Stimulated activated CD4-positive, alpha-beta T cell treated with anti-CD3 and anti-CD28 coated beads, Interleukin-12 subunit alpha, Interleukin-12 subunit beta, amount 100 ng/mL, for 4 hours (primary cell): ENCODE results near the gene OR2A5.
"Not testable (repeated sequence)": the region's sequence is repeated elsewhere in the genome, so short reads cannot be mapped to it uniquely, and the experiment has no call there.

Source experiments
- DNase-seq: peaks from one replicate; pipeline ENCODE4 v3.0.0-alpha.2; 2020

OR2A5 gene, protein sequence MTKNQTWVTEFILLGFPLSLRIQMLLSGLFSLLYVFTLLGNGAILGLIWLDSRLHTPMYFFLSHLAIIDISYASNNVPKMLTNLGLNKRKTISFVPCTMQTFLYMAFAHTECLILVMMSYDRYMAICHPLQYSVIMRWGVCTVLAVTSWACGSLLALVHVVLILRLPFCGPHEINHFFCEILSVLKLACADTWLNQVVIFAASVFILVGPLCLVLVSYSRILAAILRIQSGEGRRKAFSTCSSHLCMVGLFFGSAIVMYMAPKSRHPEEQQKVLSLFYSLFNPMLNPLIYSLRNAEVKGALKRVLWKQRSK

DNA sequence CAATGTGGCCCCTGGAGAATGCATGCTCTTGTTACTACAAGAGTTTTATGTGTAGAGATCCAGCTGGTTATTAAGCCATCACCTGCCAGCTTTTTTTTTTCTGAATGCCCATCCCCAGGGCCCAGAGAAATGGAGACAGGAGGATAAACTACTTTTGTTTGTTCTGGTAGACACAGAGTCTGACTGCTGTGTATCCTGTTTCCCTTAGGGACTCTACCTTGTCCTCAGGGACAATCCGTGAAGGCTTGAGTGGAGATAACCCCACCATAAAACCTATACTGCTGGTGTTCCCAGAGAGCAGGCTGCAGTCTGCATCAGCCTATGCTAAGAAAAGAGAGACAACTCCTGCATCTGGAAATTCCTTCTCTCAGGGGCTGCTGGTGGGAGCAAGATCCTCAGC is at the start of gene OR2A5:
Gene OR2A5 (plus strand): TSS at position 301 of the 400 bp plus-strand sequence. CDS start 1,454 bp downstream, outside the sequence.
- no peak for DNase-seq

- DNase-seq: no peak
Measured at GRCh38 chr7:144000020-144000419, 48.7 kb upstream of the OR2A5 start, which contains the start of gene OR6B1. TSS of gene OR6B1 (plus strand) at chr7:144000320. CDS start at chr7:144003997, 3,677 bp downstream.

DNA sequence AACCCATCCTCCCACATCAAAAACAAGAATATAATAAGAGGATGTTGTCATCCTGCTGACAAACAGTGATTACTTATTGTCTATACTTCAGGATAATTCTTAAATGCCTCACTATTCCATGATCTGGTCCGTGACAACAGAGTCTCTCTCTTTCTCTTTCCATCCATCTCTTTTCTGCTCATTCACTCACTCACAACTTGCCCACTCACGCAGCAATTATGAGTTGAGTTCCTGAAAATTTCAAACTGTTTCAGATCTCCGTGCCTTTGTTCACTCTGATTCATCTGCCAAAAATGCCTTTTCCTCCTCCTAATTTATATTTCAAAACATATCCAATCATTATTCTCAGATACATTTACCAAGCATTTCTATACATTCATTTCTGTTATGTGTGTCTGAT is 47.2 kb upstream of the OR2A5 start:
- no peak for DNase-seq

DNA sequence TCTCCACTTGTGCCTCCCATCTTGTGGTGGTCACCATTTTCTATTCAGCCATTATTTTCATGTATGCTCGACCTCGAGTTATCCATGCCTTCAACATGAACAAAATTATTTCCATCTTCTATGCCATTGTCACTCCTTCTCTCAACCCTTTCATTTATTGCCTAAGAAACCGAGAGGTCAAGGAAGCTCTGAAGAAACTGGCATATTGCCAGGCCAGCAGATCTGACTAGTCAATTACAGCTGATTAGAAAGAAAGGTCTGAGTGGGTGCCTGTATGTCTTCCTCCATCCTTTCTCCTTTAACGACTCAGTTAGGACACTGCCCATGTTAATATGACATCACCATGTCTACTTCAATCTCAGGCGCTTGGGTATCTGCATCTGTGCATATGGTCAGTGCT is 44.0 kb upstream of the OR2A5 start:
- no peak for DNase-seq

DNA sequence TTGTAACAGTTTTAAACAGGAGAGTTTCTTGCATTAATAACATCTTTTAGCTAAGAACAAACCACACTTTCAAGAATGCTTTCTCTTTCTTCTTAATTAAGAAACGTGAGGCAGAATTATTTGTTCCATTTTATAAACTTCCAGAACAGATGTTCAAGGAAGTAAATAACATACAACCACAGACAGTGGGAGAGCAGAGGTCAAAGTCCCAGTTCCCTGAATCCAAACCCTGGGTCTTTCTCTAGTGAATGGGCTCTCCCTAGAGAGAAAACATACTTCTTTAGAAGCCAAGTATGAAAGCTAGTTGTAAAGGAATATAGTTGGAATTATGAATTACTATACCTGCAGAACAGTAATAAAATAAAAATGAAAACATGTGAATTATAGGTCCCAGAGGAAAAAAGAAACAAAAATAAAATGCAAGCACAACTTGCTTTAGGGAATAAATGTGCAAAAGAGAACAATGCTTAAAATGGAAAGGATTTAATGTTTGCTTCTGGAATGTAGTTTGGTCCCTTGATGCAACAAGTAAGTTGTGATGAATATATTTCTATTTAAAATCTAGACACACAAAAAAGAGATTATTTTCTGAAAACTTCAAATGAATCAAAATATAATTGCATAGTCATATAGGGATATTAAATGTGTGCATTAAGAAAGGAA is 42.6 kb upstream of the OR2A5 start:
- DNase-seq: no peak

DNA sequence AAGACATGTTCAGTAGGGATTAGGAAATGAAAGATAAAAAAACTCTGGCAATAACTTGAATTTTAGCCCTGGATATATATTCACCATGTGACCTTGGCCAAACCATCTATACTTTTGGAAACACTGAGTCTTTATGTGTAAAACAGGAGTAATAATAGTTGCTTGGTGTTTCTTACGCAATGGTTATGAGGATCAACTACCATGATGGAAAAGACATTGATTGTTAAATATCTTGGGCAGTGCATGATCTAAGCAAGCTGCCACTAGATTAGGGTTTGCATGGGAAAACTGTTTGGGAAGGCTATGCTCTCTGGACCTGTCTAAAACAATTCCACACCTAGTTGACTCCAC is 42.1 kb upstream of the OR2A5 start:
- no peak for DNase-seq

- DNase-seq: no peak
Measured at GRCh38 chr7:144009361-144009760, 39.4 kb upstream of the OR2A5 start.

DNA sequence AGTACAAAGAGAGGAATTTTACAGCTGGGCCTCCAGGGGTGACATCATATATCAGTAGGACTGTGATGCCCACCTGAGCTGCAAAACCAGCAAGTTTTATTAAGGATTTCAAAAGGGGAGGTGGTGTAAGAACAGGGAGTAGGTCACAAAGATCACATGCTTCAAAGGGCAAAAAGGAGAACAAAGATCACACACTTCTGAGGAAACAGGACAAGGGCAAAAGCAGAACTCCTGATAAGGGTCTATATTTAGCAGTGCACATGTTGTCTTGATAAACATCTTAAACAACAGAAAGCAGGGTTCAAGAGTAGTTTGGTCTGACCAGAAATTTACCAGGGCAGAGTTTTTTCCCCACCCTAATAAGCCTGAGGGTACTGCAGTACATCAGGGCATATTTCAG is 38.7 kb upstream of the OR2A5 start:
- DNase-seq: not testable (repeated sequence)

DNA sequence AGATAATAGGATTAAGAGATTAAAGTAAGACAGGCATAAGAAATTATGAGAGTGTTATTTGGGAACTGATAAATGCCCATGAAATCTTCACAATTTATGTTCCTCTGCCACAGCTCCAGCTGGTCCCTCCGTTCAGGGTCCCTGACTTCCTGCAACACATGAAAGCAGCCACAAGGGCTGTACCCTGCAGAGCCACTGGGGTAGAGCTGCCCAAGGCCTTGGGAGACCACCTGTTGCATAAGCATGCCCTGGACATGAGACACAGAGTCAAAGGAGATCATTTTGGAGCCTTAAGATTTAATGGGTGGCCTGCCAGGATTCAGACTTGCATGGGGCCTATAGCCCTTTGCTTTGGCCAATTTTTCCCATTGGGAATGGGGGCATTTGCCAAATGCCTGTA is 37.9 kb upstream of the OR2A5 start:
- DNase-seq: not testable (repeated sequence)

DNA sequence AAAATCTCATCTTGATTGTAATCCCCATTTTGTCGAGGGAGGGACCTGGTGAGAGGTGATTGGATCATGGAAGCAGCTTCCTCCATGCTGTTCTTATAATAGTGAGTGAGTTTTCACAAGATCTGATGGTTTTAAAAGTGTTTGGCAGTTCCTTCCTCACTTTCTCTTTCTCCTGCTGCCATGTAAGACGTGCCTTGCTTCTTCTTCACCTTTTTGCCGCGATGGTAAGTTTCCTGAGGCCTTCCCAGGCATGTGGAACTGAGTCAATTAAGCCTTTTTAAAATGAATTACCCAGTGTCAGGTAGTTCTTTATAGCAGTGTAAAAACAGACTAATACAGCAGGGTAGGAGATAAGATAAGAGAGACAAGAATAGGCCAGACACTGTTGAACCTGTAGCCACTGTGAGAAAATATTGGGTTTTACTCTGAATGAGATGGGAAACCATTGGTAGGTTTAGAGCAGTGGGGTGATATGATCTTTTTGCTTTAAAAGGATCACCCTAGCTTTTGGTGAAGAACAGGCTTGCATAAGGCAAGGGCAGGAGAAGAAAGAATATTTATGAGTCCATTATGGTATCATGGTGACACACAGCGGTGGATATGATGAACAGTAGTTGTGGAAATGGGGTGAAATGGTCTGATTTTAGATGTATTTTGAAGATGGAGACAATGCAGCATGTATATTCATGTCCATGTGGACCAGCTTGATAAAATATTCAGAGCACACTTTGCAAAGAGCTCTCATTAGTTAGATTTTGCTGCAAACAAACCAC is 37.1 kb upstream of the OR2A5 start:
- no peak for DNase-seq

DNA sequence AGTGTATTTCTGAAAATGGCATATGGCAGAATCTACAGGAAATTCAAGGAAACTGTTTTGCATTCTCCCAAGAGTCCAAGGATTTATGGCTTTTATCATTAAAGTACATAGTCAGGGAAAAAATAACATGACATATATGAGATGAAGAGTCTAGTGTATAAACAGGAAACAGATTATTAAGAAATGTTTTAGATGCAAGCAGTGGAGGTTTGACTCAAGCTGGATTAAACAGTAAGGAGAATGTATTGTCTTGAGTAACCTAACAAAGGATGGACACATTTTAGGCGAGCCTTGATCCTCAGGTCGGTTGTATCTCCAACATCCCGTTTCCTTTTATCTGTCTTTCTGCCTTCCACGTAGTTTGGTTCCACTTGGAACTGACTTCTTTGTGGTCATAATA is 30.7 kb upstream of the OR2A5 start:
- DNase-seq: no peak

GRCh38 chr7:144019457-144019856 is 29.3 kb upstream of the OR2A5 start:
- no peak for DNase-seq

DNA sequence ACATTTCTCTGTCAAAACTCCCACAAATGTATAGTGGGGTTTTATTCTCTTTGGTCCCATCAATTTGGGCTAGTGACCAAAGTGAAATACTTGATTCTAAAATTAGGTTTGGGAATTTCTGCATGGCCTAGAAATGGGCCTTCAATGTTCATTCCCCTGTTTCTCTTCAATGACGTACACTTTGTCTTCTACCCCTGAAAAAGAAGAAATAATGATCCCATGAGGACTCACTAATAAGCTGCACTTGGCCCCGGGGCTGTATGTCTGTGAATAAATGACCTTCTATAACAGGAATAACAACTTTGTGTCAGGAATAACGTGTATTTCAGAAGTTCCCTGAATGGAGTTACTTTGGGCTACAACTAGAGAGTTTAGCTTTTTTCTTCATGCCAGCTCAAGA is 28.4 kb upstream of the OR2A5 start:
- no peak for DNase-seq

GRCh38 chr7:144022169-144022568 is 26.6 kb upstream of the OR2A5 start:
- DNase-seq: no peak

DNA sequence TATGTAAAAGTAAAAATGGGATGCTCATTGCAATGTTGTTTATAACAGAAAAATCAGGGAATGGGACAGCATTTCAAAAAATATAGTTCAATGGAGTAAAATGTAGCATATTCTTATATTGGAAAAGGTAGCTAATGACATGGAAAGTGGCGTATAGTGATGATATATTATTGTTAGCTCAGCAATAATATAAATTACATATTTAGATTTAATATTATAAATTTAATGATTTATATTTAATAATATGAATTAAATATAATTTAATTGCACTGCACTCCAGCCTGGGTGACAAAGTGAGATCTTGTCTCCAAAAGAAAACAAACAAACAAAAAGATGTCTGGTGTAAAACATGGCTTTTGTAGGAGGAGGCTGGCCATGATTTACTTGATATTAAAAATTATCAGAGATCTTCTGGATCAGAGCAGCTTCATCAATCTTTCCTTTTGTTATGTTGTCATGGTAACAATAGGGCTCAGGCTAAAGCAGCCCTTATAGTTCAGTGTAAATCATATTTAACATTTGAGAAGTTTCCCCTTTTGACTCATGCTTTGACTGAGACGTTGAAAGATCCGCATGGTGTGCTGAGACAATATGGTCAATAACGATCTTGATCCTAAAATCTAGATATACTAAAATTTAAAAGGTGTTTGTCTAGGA is 25.4 kb upstream of the OR2A5 start:
- DNase-seq: no peak

DNA sequence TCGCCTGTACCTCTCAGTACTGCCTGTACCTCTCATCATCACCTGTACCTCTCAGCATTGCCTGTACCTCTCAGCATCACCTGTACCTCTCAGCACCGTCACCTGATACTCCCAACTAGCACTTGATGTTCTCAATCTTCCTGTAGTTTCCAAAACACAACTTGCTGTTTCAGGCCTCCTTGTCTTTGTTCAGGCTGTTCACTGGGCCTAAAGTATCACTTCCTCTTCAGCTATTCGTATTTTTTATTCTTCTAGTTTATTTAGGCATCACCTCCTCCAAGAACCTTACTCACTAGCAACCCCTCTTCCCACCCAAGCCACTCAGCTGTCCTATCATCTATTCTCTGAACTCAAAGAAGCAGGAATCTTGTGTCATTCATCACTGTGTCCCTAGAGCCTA is 24.5 kb upstream of the OR2A5 start:
- no peak for DNase-seq

GRCh38 chr7:144026203-144026883 is 22.4 kb upstream of the OR2A5 start:
- no peak for DNase-seq

DNA sequence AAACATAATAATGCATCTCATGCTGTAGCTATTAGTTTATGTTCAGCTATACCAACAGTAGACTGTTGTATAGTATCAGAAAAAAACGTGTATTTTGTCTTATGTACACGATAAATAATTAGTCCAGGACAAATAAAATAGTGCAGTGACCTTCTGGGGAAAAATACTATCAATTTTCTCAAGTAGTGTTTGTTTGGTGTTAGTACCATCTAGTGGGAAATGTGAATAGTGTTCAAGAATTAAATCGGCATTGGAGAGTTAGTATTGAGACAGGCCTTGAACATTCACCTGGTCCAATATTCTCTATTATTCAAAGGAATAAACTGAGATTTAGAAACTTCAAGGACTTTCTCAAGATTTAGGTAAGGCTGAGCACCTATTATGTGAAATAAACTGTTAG is 21.7 kb upstream of the OR2A5 start:
- DNase-seq: no peak

DNA sequence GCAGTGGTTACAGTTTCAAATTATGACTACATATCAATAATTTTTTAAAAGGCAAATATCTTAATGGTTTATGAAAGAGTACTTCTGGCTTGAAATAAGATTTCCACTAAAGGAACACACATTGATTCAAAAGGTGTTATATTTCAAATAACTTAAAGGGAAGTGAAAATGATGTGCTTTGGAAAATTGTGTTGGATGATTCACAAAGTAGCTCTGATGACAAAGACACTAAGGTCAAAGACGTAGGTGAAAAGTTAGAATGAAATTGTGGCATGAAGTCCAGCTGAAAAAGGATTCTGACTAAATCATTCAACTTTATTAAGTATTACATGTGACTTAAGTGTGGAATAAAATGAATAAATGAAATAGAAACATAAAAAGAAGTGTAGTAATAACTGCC is 20.8 kb upstream of the OR2A5 start:
- DNase-seq: no peak

GRCh38 chr7:144028547-144028946 is 20.2 kb upstream of the OR2A5 start:
- no peak for DNase-seq

GRCh38 chr7:144032516-144032915 is 16.2 kb upstream of the OR2A5 start:
- no peak for DNase-seq

DNA sequence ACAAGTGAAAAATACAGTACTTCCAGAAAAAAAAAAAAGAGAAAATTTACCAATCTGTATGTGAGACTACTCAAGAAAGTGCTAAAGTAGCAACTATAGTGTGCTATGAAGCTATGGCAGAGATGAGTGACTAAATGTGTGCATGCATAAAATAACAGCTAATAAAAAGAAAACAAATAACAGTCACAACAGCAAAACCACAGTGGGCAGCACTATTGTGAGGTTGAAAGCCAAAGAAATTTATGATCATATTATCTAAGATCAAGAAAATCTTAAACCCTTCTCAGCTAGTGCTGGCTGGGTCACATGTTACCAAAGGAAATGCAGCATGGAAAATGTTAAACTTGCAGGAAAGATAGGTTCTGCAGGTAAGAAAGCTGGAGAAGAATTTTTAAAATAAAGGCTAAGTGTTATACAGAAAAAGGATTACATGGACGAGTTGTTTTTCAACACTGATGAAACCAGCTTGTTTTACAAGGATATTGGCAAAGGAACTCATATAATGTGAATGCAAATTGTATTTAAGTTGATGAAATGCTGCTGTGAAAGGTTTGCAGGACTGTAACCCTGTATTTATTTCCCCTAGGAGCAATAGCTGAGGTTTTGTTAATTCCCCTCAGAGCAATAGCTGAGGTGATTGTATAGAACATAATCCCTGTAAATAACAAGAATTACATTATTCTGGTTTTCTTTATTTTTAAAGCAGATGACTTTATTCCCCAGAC is 15.6 kb upstream of the OR2A5 start:
- no peak for DNase-seq
